PC-3 (cell line): ENCODE data around the gene UBAC2. TPM values are rescaled to one million over a fixed set of nuclear protein-coding genes. Genes with fewer than 3 reads are reported as not detected.

Source experiments
- ATAC-seq: fragments of 200-7000 bp; cut with Tn5 transposase; 2 replicates; pipeline ENCODE4 v1.9.1; 2020; ENCODE audit warnings: mild to moderate bottlenecking, moderate library complexity
- BruUV-seq: library from RNA; stranded (reverse); fragments of 400-500 nt; replicated peaks from 2 replicates; lab custom pipeline; 2021; lab: Mats Ljungman, UMichigan
- CTCF ChIA-PET: fragments of 300-600 bp; sonication (Branson Sonifier 250); formaldehyde crosslinking; loops from one replicate; lab custom pipeline; 2022; ENCODE audit warnings: antibody characterized with exemption; lab: Charles Lee
- POLR2A ChIA-PET: fragments of 300-600 bp; sonication (Branson Sonifier 250); formaldehyde crosslinking; loops from one replicate; lab custom pipeline; 2022; ENCODE audit warnings: antibody characterized with exemption; ENCODE audit not compliant: unreplicated experiment; lab: Charles Lee
- DNase-seq: peaks from one replicate; pipeline ENCODE4 v3.0.0-alpha.2; 2015
- H2AFZ ChIP-seq: fragments of 300-600 bp; sonication (generic); 2 replicates; pipeline ENCODE4 v1.6.0; 2016; ENCODE audit warnings: antibody characterized with exemption, low read length
- H3F3A ChIP-seq: fragments of 300-600 bp; sonication (generic); one replicate; pipeline ENCODE4 v1.6.0; 2017; ENCODE audit warnings: antibody characterized with exemption, low read length, control low read depth, mild to moderate bottlenecking; ENCODE audit not compliant: unreplicated experiment
- H3K27ac ChIP-seq: fragments of 300-600 bp; sonication (generic); 2 replicates; pipeline ENCODE4 v1.5.1; 2016; ENCODE audit warnings: mild to moderate bottlenecking, low read length
- H3K27me3 ChIP-seq: fragments of 300-600 bp; sonication (generic); 2 replicates; pipeline ENCODE4 v1.6.1; 2016; ENCODE audit warnings: low read length, mixed read lengths
- H3K36me3 ChIP-seq: fragments of 300-600 bp; sonication (generic); 2 replicates; pipeline ENCODE4 v1.6.1; 2016; ENCODE audit warnings: low read depth, mixed run types, low read length, mixed read lengths
- H3K4me1 ChIP-seq: fragments of 300-600 bp; sonication (generic); 2 replicates; pipeline ENCODE4 v1.5.1; 2016; ENCODE audit warnings: low read length; ENCODE audit not compliant: insufficient read depth
- H3K4me2 ChIP-seq: fragments of 300-600 bp; sonication (generic); 2 replicates; pipeline ENCODE4 v1.6.0; 2016; ENCODE audit warnings: low read length
- H3K4me3 ChIP-seq: fragments of 300-600 bp; sonication (generic); 2 replicates; pipeline ENCODE4 v1.5.1; 2016; ENCODE audit warnings: mild to moderate bottlenecking, low read length, mixed read lengths
- H3K79me2 ChIP-seq: fragments of 300-600 bp; sonication (generic); 2 replicates; pipeline ENCODE4 v1.6.1; 2017; ENCODE audit warnings: low read length, mixed read lengths
- H3K9ac ChIP-seq: fragments of 300-600 bp; sonication (generic); 2 replicates; pipeline ENCODE4 v1.6.0; 2016; ENCODE audit warnings: mild to moderate bottlenecking, low read length
- H3K9me2 ChIP-seq: fragments of 300-600 bp; sonication (generic); replicated peaks from 2 replicates; pipeline ENCODE4 v1.6.1; 2016; ENCODE audit warnings: mixed run types, low read length, mixed read lengths
- H3K9me3 ChIP-seq: fragments of 300-600 bp; sonication (generic); 2 replicates; pipeline ENCODE4 v1.6.1; 2016; ENCODE audit warnings: low read length, mixed read lengths
- H4K20me1 ChIP-seq: fragments of 300-600 bp; sonication (generic); 2 replicates; pipeline ENCODE4 v1.6.1; 2016; ENCODE audit warnings: low read length, mixed read lengths
- EZH2 ChIP-seq: fragments of 300-600 bp; sonication (generic); IDR thresholded peaks from one replicate; pipeline ENCODE4 v1.6.1; 2017; ENCODE audit warnings: antibody characterized with exemption, mild to moderate bottlenecking, low read length; ENCODE audit not compliant: unreplicated experiment
- EZH2phosphoT487 ChIP-seq: fragments of 300-600 bp; sonication (generic); IDR thresholded peaks from 2 replicates; pipeline ENCODE4 v1.6.1; 2018; ENCODE audit warnings: mild to moderate bottlenecking, antibody characterized with exemption, low read length, borderline replicate concordance
- intact Hi-C: fragments of 100-400 bp; cut with micrococcal nuclease; formaldehyde crosslinking; loops from 2 replicates; pipeline ENCODE4 v1.9.0; 2023
- total RNA-seq: library from RNA; depleted of rRNA; stranded (reverse); fragments of >200 nt; gene quantifications from 2 replicates; pipeline ENCODE4 v1.2.3, GENCODE V29; 2014
- TF ChIP-seq, protein P1 (sequence below): fragments of 300-600 bp; sonication (generic); conservative IDR thresholded peaks from 2 replicates; pipeline ENCODE4 v1.5.1; 2017; ENCODE audit warnings: antibody characterized with exemption, low read depth, mild to moderate bottlenecking, low read length

The UBAC2 gene
- total RNA-seq, 1 experiment from 2014 or later, result 34.5 TPM

GRCh38 chr13:99297331-99297730 is 96.7 kb downstream of the UBAC2 start:
- Histone ChIP-seq H3K27ac (no peak overlapping the region), H3K36me3 (no peaks in the 10 kb centered on the region), H3K4me2 (no peak overlapping the region), H3K9me3 (no peaks in the 10 kb centered on the region), H3K9ac (no peak overlapping the region), H2AFZ (no peak overlapping the region), H3K9me2 (no peaks in the 10 kb centered on the region), H3K4me3 (no peak overlapping the region), H4K20me1 (no peaks in the 10 kb centered on the region), H3K79me2 (no peaks in the 10 kb centered on the region), H3K27me3 (no peaks in the 10 kb centered on the region), H3F3A (no peaks in the 10 kb centered on the region), H3K4me1 (no peaks in the 10 kb centered on the region)
- ChIA-PET CTCF (no interaction called here), POLR2A (no interaction called here)
- BruUV-seq, result no TSS peak
- DNase-seq, result no peak
- no peak for TF ChIP-seq EZH2phosphoT487
- TF ChIP-seq EZH2, result no peak
- TF ChIP-seq, protein P1, sequence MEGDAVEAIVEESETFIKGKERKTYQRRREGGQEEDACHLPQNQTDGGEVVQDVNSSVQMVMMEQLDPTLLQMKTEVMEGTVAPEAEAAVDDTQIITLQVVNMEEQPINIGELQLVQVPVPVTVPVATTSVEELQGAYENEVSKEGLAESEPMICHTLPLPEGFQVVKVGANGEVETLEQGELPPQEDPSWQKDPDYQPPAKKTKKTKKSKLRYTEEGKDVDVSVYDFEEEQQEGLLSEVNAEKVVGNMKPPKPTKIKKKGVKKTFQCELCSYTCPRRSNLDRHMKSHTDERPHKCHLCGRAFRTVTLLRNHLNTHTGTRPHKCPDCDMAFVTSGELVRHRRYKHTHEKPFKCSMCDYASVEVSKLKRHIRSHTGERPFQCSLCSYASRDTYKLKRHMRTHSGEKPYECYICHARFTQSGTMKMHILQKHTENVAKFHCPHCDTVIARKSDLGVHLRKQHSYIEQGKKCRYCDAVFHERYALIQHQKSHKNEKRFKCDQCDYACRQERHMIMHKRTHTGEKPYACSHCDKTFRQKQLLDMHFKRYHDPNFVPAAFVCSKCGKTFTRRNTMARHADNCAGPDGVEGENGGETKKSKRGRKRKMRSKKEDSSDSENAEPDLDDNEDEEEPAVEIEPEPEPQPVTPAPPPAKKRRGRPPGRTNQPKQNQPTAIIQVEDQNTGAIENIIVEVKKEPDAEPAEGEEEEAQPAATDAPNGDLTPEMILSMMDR, result no peak
- intact Hi-C loops, result no loop called here
- ATAC-seq, result no peak

DNA sequence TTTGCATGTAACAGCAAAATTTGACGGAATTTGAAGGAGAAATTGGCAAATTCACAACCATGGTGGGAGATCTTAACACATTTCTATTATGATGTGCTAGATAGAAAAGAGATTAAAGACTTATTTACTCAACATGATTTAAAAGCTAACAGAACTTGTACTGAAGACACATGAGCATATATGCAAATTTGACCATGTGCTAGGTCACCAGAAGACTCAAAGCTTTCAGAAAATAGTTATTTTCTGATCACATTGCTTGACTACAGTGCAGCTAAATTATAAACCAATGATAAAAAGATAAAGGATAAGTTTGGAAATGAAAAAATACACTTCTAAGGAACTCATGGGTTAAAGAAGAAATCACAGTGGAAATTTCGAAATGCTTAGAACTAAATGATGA is 97.4 kb downstream of the UBAC2 start:
- Histone ChIP-seq H3K4me3 (no peak overlapping the region), H3K27me3 (no peaks in the 10 kb centered on the region), H4K20me1 (no peaks in the 10 kb centered on the region), H2AFZ (no peak overlapping the region), H3K27ac (no peak overlapping the region), H3F3A (no peaks in the 10 kb centered on the region), H3K9ac (no peak overlapping the region), H3K9me3 (no peaks in the 10 kb centered on the region), H3K4me1 (no peaks in the 10 kb centered on the region), H3K4me2 (no peak overlapping the region), H3K79me2 (no peaks in the 10 kb centered on the region), H3K9me2 (no peaks in the 10 kb centered on the region), H3K36me3 (no peaks in the 10 kb centered on the region)
- ChIA-PET CTCF (no interaction called here), POLR2A (no interaction called here)
- intact Hi-C loops, result no loop called here
- no peak for ATAC-seq
- TF ChIP-seq, protein P1, result no peak
- no peak for TF ChIP-seq EZH2
- no peak for DNase-seq
- BruUV-seq, result no TSS peak

DNA sequence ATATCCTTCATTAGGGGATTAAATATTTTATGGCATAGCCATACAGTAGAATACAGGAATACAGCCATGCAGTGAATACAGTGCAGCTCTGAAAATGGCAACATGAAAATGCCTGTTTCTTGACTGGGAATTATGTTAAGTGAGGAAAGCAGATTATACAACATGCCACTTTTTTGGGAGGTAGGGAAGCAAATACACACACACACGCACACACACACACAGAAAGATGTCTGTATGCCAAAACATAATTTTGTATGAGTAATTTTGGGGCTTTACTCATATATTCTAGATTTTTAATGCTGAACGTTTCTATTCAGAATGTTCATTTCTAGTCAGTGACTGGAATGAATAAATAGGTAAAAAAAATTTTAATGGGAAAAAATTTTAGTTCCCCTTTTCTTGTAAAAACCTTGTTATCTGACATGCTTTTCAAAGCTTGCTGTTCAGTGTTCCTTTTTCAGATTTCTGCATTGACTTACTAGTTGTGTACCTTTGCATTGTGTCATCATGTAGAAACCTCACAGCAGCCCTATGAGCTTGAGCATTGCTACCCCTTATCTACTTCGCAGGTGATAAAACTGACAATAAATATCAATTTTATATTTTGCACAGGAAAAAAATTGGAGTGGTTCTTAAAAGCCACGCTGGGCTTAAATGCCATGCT is 98.7 kb downstream of the UBAC2 start:
- Histone ChIP-seq H3K9me2 (no peaks in the 10 kb centered on the region), H3K9ac (no peak overlapping the region), H4K20me1 (no peaks in the 10 kb centered on the region), H3K4me1 (no peaks in the 10 kb centered on the region), H3F3A (no peaks in the 10 kb centered on the region), H3K27ac (no peak overlapping the region), H3K4me2 (no peak overlapping the region), H3K79me2 (no peaks in the 10 kb centered on the region), H3K36me3 (no peaks in the 10 kb centered on the region), H3K27me3 (no peaks in the 10 kb centered on the region), H2AFZ (no peak overlapping the region), H3K9me3 (no peaks in the 10 kb centered on the region), H3K4me3 (no peak overlapping the region)
- TF ChIP-seq EZH2phosphoT487, result no peak
- intact Hi-C loops, result no loop called here
- ChIA-PET POLR2A (no interaction called here), CTCF (no interaction called here)
- no TSS peak for BruUV-seq
- no peak for DNase-seq
- ATAC-seq, result no peak
